Smooth muscle cell (in vitro differentiated cells): ENCODE data around the gene ATP5F1B. TPM values are rescaled to one million over a fixed set of nuclear protein-coding genes. Genes with fewer than 3 reads are reported as not detected.
A peak's percentile ranks its signal among the peaks of the same experiment; 100 is the strongest.

ENCODE experiments used
- DNase-seq: peaks from one replicate; lab custom pipeline; 2025; ENCODE audit not compliant: unreplicated experiment; lab: John Stamatoyannopoulos, UW
- H2AFZ ChIP-seq: fragments of 200-600 bp; sonication (generic); 2 replicates; pipeline ENCODE4 v1.6.0; 2016; ENCODE audit warnings: antibody characterized with exemption, low read depth, mild to moderate bottlenecking
- H3F3A ChIP-seq: fragments of 200-600 bp; sonication (generic); 2 replicates; pipeline ENCODE4 v1.6.0; 2017; ENCODE audit warnings: antibody characterized with exemption, low read depth
- H3K27ac ChIP-seq: fragments of 200-600 bp; sonication (generic); 2 replicates; pipeline ENCODE4 v1.5.1; 2016; ENCODE audit warnings: low read depth, mild to moderate bottlenecking
- H3K27me3 ChIP-seq: fragments of 200-600 bp; sonication (generic); 2 replicates; pipeline ENCODE4 v1.6.1; 2016; ENCODE audit warnings: low read depth, mild to moderate bottlenecking
- H3K36me3 ChIP-seq: fragments of 200-600 bp; sonication (generic); 2 replicates; pipeline ENCODE4 v1.5.1; 2016; ENCODE audit warnings: low read depth
- H3K4me1 ChIP-seq: fragments of 200-600 bp; sonication (generic); 2 replicates; pipeline ENCODE4 v1.5.1; 2016; ENCODE audit warnings: low read depth
- H3K4me2 ChIP-seq: fragments of 200-600 bp; sonication (generic); 2 replicates; pipeline ENCODE4 v1.6.0; 2016; ENCODE audit warnings: mild to moderate bottlenecking
- H3K4me3 ChIP-seq: fragments of 200-600 bp; sonication (generic); 2 replicates; pipeline ENCODE4 v1.5.1; 2016; ENCODE audit warnings: mild to moderate bottlenecking
- H3K79me2 ChIP-seq: fragments of 200-600 bp; sonication (generic); 2 replicates; pipeline ENCODE4 v1.6.0; 2016; ENCODE audit warnings: low read depth, mild to moderate bottlenecking
- H3K9ac ChIP-seq: fragments of 200-600 bp; sonication (generic); 2 replicates; pipeline ENCODE4 v1.6.0; 2016; ENCODE audit warnings: low read depth
- H3K9me3 ChIP-seq: fragments of 200-600 bp; sonication (generic); replicated peaks from 2 replicates; pipeline ENCODE4 v1.5.1; 2016; ENCODE audit warnings: low read depth
- H4K20me1 ChIP-seq: fragments of 200-600 bp; sonication (generic); 2 replicates; pipeline ENCODE4 v1.6.0; 2016; ENCODE audit warnings: low read depth
- CTCF ChIP-seq: fragments of 200-600 bp; sonication (generic); IDR thresholded peaks from 2 replicates; pipeline ENCODE4 v1.5.1; 2017; ENCODE audit warnings: borderline replicate concordance, mild to moderate bottlenecking, antibody characterized with exemption; ENCODE audit not compliant: insufficient read depth, poor library complexity, severe bottlenecking
- WGBS: methylation state at CpG from one replicate; pipeline ENCODE4 v1.1.7; 2016; ENCODE audit warnings: low lambda C conversion rate; 5-methylcytosine and 5-hydroxymethylcytosine counted together
- polyA plus RNA-seq: library from polyadenylated mRNA; unstranded; fragments of >200 nt; fragmentation: Nextera tagmentation; extraction: Ambion mirVana; gene quantifications from 2 replicates; pipeline ENCODE4 v1.2.1, GENCODE V29; 2016
- total RNA-seq: library from RNA; depleted of rRNA; stranded (reverse); fragments of >200 nt; gene quantifications from 2 replicates; pipeline ENCODE4 v1.2.3, GENCODE V29; 2014

Gene ATP5F1B
- total and polyA plus RNA-seq, 2 experiments from 2014 or later: 489 to 953 TPM

GRCh38 chr12:56634242-56634836 is 11.4 kb downstream of the ATP5F1B start:
- H4K20me1 ChIP-seq: peaks cover 47% of the 10 kb centered on the region

GRCh38 chr12:56633468-56634241 is 12.1 kb downstream of the ATP5F1B start:
- H3K27ac ChIP-seq: peak overlapping the region; percentile 54
- H3K4me2 ChIP-seq: peak overlapping the region; percentile 98
- no peaks in the 10 kb centered on the region for H3K27me3 ChIP-seq
- peak overlapping the region; percentile 83 for H3K9ac ChIP-seq
- H3K9me3 ChIP-seq: no peaks in the 10 kb centered on the region
- peaks cover 25% of the 10 kb centered on the region for H3F3A ChIP-seq
- H2AFZ ChIP-seq: no peak overlapping the region
- DNase-seq: no peak
- H3K4me1 ChIP-seq: peaks cover 47% of the 10 kb centered on the region
- H3K36me3 ChIP-seq: no peaks in the 10 kb centered on the region
- H4K20me1 ChIP-seq: peaks cover 54% of the 10 kb centered on the region
- 39% methylated on average over 12 of the region's 12 CpGs for WGBS
- H3K79me2 ChIP-seq: peaks cover 66% of the 10 kb centered on the region
- peak overlapping the region; percentile 69 for H3K4me3 ChIP-seq
- TF ChIP-seq CTCF: no peak

More at GRCh38 chr12:56634242-56634836, 11.4 kb downstream of the ATP5F1B start:
- no peak overlapping the region for H2AFZ ChIP-seq
- H3K79me2 ChIP-seq: peaks cover 59% of the 10 kb centered on the region
- WGBS: 3% methylated on average over 27 of the region's 27 CpGs
- peak overlapping the region; percentile 83 for H3K9ac ChIP-seq
- no peaks in the 10 kb centered on the region for H3K36me3 ChIP-seq
- H3K4me1 ChIP-seq: peaks cover 47% of the 10 kb centered on the region
- no peak for DNase-seq
- H3K4me3 ChIP-seq: peak overlapping the region; percentile 69
- H3F3A ChIP-seq: peaks cover 25% of the 10 kb centered on the region
- no peaks in the 10 kb centered on the region for H3K9me3 ChIP-seq
- TF ChIP-seq CTCF: no peak
- no peaks in the 10 kb centered on the region for H3K27me3 ChIP-seq
- peak overlapping the region; percentile 98 for H3K4me2 ChIP-seq
- peak overlapping the region; percentile 54 for H3K27ac ChIP-seq

GRCh38 chr12:56632701-56633467 is 12.9 kb downstream of the ATP5F1B start:
- H3K4me3 ChIP-seq: peak overlapping the region; percentile 20
- no peak for DNase-seq
- H3F3A ChIP-seq: peaks cover 20% of the 10 kb centered on the region
- no peak overlapping the region for H2AFZ ChIP-seq
- no peaks in the 10 kb centered on the region for H3K36me3 ChIP-seq
- H3K79me2 ChIP-seq: peaks cover 74% of the 10 kb centered on the region
- 69% methylated on average over 4 of the region's 4 CpGs for WGBS
- H3K9ac ChIP-seq: no peak overlapping the region
- peaks cover 62% of the 10 kb centered on the region for H4K20me1 ChIP-seq
- peak overlapping the region; percentile 98 for H3K4me2 ChIP-seq
- H3K4me1 ChIP-seq: peaks cover 54% of the 10 kb centered on the region
- TF ChIP-seq CTCF: no peak
- no peaks in the 10 kb centered on the region for H3K27me3 ChIP-seq
- peak overlapping the region; percentile 54 for H3K27ac ChIP-seq
- no peaks in the 10 kb centered on the region for H3K9me3 ChIP-seq
